ENCODE data around the gene FOXB2.

GRCh38 chr9:77015327-77016048 lies 4.0 kb upstream of the FOXB2 start:
- no peak for TF ChIP-seq CTCF (IDR thresholded peaks at IDR 0.05)
- TF ChIP-seq POLR2A (IDR thresholded peaks at IDR 0.05) = no peak
- no peak for TF ChIP-seq EP300 (IDR thresholded peaks at IDR 0.05)

Data from ovary (tissue), 3 donors.